ENCODE results near the gene FOXF1. TPM values are rescaled to one million over a fixed set of nuclear protein-coding genes. Genes with fewer than 3 reads are reported as not detected.
A peak's percentile ranks its signal among the peaks of the same experiment; 100 is the strongest.

Gene FOXF1
- total and polyA plus RNA-seq, 2 of the 13 experiments (the other 11 are each of a cell fraction or from before 2014, with no cell fraction given): not detected

DNA sequence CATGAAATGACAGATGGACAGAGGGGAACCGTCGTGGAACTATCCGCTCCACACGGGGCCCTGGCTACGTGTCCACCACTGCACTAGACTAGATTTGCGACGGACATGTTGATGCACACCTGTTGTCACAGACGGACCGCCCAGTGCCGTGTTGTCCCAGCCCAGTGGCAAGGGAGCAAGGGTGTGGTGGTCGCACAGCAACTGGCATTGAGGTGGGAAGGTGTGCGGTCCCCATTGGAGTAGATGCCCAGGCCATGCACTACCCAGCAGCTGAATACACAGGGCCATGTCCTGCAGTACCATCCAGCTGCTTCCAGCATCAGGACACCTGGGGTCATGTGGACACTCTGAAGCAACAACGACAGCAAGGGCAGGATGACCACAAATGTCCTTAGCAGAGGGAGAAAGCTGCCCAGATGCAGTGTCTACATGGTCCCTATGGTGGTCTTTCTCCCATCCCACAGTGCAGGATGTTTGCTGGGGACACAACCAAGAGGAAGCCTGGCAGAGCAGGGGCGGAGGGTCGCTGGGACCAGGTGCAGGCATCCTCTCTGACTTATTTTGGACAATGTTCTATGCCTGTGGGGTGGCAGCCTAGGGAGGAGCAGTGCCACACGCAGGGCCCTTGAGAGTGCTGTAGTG, 8.8 kb downstream of the FOXF1 start:
- H3K27me3 ChIP-seq (ENCODE audit: control insufficient read depth in 1 of 2, insufficient read depth in 2 of 2, low read length in 2 of 2): peaks cover 12 to 90% of the 10 kb centered on the region in 2 experiments
- in situ Hi-C loops (cut with HindIII; ENCODE audit: extremely low pct_ligation_motif_present, low pct_unique_long_range_greater_than_20kb) (loop anchor here (5.0 to 25.0 kb wide), 4 partner anchors 177 to 707 kb away; no protein-coding TSS in a partner anchor), intact Hi-C loops (cut with micrococcal nuclease; ENCODE audit: unreplicated experiment) (no loop called here)
- ATAC-seq (peak; percentile 6; the same call in 1 of the 3 replicates), FAIRE-seq (no peak), DNase-seq (ENCODE audit: low spot score) (no peak)
- no peak overlapping the region for H2AFZ ChIP-seq (ENCODE audit: low read length)
- peaks cover 9% of the 10 kb centered on the region for H3K4me1 ChIP-seq (ENCODE audit: insufficient read depth, low read length)
- TF ChIP-seq KDM4B (CRISPR knock-in tag; IDR thresholded peaks at IDR 0.05): no peak
- TF ChIP-seq MAFK (conservative IDR thresholded peaks at IDR 0.05 in 1 of 2, IDR thresholded peaks at IDR 0.05 in 1 of 2; ENCODE audit: low read length in 2 of 2): 0 out of 4 replicates have a peak, but pooled peaks of 1 of the 2 experiments have one; percentile 2
- TF ChIP-seq MYNN (CRISPR knock-in tag; IDR thresholded peaks at IDR 0.05; ENCODE audit: low read depth): no peak
- TF ChIP-seq ZNF101 (CRISPR knock-in tag; IDR thresholded peaks at IDR 0.05; ENCODE audit: borderline replicate concordance, low read depth): no peak
- TF ChIP-seq MYC (CRISPR knock-in tag; IDR thresholded peaks at IDR 0.05; ENCODE audit: borderline replicate concordance): no peak
- ChIA-PET POLR2A (no interaction called here), CTCF (ENCODE audit: low intra/inter-chr PET ratio, low total read pairs) (interaction anchor here (1.6 to 2.7 kb wide), 3 partner anchors 178 to 446 kb away, joined by 20 to 23 read pairs (median 22); no protein-coding TSS in a partner anchor)
- H3K4me3 ChIP-seq (replicated peaks in 1 of 3; ENCODE audit: insufficient read depth in 1 of 3, low read depth in 2 of 3, low read length in 3 of 3): no peak overlapping the region
- no peaks in the 10 kb centered on the region for H3K36me3 ChIP-seq (replicated peaks in 1 of 2; ENCODE audit: control insufficient read depth in 1 of 2, insufficient read depth in 2 of 2, low read length in 2 of 2)
- H3K9ac ChIP-seq (ENCODE audit: insufficient read depth, low read depth, low read length): no peak overlapping the region
- no peaks in the 10 kb centered on the region for H3K79me2 ChIP-seq (ENCODE audit: insufficient read depth, low read length)
- no peaks in the 10 kb centered on the region for H3K9me3 ChIP-seq (ENCODE audit: low read length)
- H3K27ac ChIP-seq (ENCODE audit: extremely low read length, insufficient read depth, low read length): no peak overlapping the region
- WGBS (ENCODE audit: low lambda C conversion rate): 65% methylated on average over 12 of the region's 16 CpGs
- H4K20me1 ChIP-seq (ENCODE audit: insufficient read depth, low read length): no peaks in the 10 kb centered on the region; the same call in 1 of the 2 replicates
- H3K4me2 ChIP-seq (ENCODE audit: low read depth, low read length): no peak overlapping the region
- BruUV-seq (replicated peaks): no TSS peak

DNA sequence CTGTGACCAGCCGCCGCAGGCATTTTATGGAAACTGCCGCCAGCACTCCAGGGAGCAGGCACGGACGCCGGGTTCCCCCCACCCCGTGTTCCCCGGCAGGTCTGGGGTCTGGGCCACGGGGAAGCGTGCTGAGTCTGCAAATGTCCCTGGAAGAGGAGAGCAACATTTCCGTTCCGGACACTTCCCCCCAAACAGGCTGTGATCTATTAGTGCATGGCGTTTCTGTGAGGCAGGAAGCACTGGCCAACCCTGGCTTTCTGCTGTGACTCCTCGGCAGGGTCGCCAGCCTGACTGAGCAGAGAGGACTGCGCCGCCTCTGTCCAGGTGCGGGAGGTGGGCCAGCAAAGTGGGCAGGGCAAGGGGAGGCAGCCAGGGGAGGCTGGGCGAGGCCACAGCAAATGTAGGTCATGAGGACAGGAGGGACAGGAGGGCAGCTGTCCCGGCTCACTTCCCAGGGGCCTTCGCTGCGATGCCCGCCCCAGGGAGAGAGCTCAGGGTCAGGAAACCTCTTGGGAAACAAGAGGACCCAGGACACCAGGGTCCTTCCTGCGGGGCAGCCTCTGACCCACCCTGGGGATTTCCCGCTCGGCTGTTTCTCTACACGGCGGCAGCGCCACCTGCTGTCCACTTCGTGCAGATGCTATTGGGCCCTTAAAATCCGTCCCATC, 9.5 kb downstream of the FOXF1 start:
- peak; percentile 48 for DNase-seq (ENCODE audit: low spot score)
- in situ Hi-C loops (cut with HindIII; ENCODE audit: extremely low pct_ligation_motif_present, low pct_unique_long_range_greater_than_20kb) (loop anchor here (5.0 to 25.0 kb wide), 4 partner anchors 177 to 707 kb away; no protein-coding TSS in a partner anchor), intact Hi-C loops (cut with micrococcal nuclease; ENCODE audit: unreplicated experiment) (no loop called here)
- ChIA-PET CTCF (ENCODE audit: low intra/inter-chr PET ratio, low total read pairs) (interaction anchor here (0.8 to 1.8 kb wide), 4 partner anchors 44 to 475 kb away, joined by 4 to 22 read pairs (median 12); no protein-coding TSS in a partner anchor), POLR2A (no interaction called here)
- 10% methylated on average over 17 of the region's 31 CpGs for WGBS (ENCODE audit: low lambda C conversion rate)
- Histone ChIP-seq H2AFZ (ENCODE audit: low read length) (no peak overlapping the region), H3K4me1 (ENCODE audit: insufficient read depth, low read length) (peaks cover 9% of the 10 kb centered on the region), H3K4me3 (replicated peaks in 1 of 3; ENCODE audit: insufficient read depth in 1 of 3, low read depth in 2 of 3, low read length in 3 of 3) (no peak overlapping the region), H3K79me2 (ENCODE audit: insufficient read depth, low read length) (no peaks in the 10 kb centered on the region), H3K27me3 (ENCODE audit: control insufficient read depth in 1 of 2, insufficient read depth in 2 of 2, low read length in 2 of 2) (peaks cover 12 to 88% of the 10 kb centered on the region in 2 experiments), H3K9ac (ENCODE audit: insufficient read depth, low read depth, low read length) (no peak overlapping the region), H3K9me3 (ENCODE audit: low read length) (no peaks in the 10 kb centered on the region), H4K20me1 (ENCODE audit: insufficient read depth, low read length) (no peaks in the 10 kb centered on the region; the same call in 1 of the 2 replicates), H3K36me3 (replicated peaks in 1 of 2; ENCODE audit: control insufficient read depth in 1 of 2, insufficient read depth in 2 of 2, low read length in 2 of 2) (no peaks in the 10 kb centered on the region), H3K27ac (ENCODE audit: extremely low read length, insufficient read depth, low read length) (no peak overlapping the region), H3K4me2 (ENCODE audit: low read depth, low read length) (no peak overlapping the region)
- peak; percentile 56 for ATAC-seq
- BruUV-seq (replicated peaks): no TSS peak
- FAIRE-seq: peak; percentile 73
- TF ChIP-seq, protein P1, sequence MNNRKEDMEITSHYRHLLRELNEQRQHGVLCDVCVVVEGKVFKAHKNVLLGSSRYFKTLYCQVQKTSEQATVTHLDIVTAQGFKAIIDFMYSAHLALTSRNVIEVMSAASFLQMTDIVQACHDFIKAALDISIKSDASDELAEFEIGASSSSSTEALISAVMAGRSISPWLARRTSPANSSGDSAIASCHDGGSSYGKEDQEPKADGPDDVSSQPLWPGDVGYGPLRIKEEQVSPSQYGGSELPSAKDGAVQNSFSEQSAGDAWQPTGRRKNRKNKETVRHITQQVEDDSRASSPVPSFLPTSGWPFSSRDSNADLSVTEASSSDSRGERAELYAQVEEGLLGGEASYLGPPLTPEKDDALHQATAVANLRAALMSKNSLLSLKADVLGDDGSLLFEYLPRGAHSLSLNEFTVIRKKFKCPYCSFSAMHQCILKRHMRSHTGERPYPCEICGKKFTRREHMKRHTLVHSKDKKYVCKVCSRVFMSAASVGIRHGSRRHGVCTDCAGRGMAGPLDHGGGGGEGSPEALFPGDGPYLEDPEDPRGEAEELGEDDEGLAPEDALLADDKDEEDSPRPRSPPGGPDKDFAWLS (CRISPR knock-in tag; IDR thresholded peaks at IDR 0.05; ENCODE audit: borderline replicate concordance): no peak
- TF ChIP-seq NFATC3 (CRISPR knock-in tag; IDR thresholded peaks at IDR 0.05) (no peak), ZBTB21 (CRISPR knock-in tag; IDR thresholded peaks at IDR 0.05) (0 out of 2 replicates have a peak, but pooled peaks have one; percentile 19), BRD4 (CRISPR knock-in tag; IDR thresholded peaks at IDR 0.05) (no peak), ZNF589 (CRISPR knock-in tag; conservative IDR thresholded peaks at IDR 0.05) (no peak)
- TF ChIP-seq, protein P2, sequence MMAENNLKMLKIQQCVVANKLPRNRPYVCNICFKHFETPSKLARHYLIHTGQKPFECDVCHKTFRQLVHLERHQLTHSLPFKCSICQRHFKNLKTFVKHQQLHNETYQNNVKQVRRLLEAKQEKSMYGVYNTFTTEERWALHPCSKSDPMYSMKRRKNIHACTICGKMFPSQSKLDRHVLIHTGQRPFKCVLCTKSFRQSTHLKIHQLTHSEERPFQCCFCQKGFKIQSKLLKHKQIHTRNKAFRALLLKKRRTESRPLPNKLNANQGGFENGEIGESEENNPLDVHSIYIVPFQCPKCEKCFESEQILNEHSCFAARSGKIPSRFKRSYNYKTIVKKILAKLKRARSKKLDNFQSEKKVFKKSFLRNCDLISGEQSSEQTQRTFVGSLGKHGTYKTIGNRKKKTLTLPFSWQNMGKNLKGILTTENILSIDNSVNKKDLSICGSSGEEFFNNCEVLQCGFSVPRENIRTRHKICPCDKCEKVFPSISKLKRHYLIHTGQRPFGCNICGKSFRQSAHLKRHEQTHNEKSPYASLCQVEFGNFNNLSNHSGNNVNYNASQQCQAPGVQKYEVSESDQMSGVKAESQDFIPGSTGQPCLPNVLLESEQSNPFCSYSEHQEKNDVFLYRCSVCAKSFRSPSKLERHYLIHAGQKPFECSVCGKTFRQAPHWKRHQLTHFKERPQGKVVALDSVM (CRISPR knock-in tag; IDR thresholded peaks at IDR 0.05): peak; percentile 98

All from HepG2 (cell line).